ENCODE measurements around the gene PDE4DIP.
"Not testable (repeated sequence)": the region's sequence is repeated elsewhere in the genome, so short reads cannot be mapped to it uniquely, and the experiment has no call there.

PDE4DIP gene

GRCh38 chr1:148989378-148989777 is 145.2 kb downstream of the PDE4DIP start:
- DNase-seq: not testable (repeated sequence)

DNA sequence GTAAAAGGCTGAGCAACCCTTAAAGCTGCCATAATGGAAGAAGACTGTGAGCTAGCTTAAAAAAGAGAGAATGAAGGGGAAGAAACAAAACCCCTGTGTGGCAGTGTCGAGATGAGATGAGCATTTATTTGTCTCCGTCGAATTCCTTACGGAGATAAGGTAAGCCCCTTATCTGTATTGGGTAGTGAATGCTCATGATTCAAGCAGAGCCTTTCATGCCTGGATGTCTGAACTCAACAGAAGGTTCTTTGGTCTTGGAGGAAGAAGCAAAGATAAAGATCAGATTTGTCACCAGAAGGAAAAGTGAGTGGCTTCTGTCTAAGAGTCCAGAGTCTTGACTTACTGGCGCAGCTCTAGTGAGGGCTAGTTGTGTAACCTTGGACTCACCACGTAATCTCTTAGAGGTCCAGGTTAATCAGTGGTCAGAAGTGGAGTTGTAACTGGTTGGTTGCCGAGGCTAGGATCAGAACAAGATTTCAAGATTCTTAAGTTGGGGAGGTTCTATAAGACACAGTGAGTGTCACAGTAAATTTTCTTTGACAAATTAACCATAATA is 146.1 kb downstream of the PDE4DIP start:
- DNase-seq: not testable (repeated sequence)

DNA sequence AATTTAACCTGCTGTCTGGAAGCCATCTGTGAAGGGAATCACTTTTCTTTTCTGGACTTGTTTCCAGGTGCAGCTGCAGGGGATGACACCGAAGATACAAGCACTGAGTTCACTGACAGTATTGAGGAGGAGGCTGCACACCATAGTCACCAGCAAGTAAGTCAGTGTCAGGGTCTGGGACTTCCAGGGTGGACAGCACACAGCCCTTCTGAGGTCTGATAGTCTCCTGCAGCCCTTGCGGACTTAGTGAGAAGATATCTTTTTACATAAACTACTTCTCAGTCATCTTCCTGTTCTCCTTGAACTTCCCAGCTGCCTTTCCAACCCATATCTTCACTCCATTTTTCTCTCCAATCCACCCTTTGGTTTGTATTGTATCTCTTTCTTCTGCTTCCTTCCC is 147.6 kb downstream of the PDE4DIP start:
- not testable (repeated sequence) for DNase-seq

- not testable (repeated sequence) for DNase-seq
These were observed 148.1 kb downstream of the PDE4DIP start for GRCh38 chr1:148992364-148992763.

- not testable (repeated sequence) for DNase-seq
These were observed 152.4 kb downstream of the PDE4DIP start for GRCh38 chr1:148996449-148997224.

DNA sequence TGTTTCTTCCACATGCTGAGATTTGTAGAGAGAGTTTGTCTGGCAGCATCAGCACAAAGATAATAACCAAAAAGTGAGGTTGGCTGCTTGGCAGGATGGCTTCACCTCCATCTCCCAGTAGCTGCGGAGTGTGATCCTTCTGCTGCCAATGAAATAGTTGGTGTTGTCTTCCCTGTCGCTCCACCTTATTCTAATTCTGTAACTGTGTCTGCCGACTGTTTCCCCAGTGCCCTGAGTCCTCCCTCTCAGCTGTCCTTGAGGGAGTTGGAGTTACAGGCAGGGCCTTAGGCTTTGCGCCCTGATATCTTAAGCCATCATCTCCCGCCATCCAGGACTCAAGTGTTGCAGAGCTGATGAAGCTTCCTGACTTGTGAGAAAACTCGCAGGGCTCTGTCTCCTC is 153.2 kb downstream of the PDE4DIP start:
- not testable (repeated sequence) for DNase-seq

DNA sequence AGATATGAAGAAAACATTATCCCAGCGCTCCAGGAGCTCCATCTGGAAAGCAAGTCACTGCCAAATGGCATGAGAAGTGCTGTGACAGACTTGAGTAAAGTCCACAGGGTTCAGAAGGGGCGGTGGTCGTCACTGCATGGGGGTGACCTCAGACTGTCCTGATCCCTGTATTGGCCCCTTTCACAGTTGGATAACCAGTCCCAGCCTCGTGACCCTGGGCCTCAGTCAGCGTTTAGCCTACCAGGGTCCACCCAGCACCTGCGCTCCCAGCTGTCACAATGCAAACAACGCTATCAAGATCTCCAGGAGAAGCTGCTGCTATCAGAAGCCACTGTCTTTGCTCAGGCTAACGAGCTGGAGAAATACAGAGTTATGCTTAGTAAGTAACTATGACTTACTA is 158.4 kb downstream of the PDE4DIP start:
- DNase-seq: not testable (repeated sequence)

DNA sequence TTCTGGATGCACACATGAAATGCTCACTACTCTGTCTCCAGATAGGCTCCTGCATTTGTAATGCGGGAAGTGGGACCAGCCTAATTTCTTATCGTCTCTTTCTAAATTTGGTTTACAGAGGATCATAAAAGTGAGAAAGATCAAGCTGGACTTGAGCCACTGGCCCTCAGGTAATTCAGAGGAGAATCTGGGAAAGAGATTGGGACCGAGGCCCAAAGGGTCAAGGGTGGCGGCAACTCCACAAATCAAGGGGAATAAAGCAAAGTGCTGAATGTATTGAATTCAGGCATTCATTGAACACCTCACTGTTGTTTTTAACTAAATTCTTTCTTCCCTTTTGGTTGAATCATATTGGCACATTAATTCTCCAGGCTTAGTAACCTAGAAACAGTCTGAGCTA is 164.1 kb downstream of the PDE4DIP start:
- not testable (repeated sequence) for DNase-seq

- DNase-seq: not testable (repeated sequence)
These were observed 164.5 kb downstream of the PDE4DIP start for GRCh38 chr1:149008769-149009168.

DNA sequence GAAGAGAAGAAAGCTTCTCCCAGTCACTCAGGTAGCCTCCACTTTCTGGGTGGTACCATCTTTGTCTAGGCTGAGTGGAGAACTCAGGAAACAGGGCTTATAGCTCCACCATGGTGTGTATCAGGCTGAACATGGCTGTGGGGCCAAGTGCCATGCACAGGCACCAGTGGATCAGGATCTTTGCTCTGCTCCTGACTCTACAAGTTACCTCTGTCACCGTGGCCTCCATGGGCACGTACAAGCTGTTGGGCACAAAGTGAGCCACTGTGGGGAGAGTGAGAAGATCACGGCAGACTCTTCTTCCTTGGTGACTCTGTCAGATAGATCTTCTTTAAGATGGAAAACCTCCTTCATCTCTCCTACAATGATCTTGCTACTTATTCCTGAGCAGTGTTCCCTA is 165.5 kb downstream of the PDE4DIP start:
- DNase-seq: not testable (repeated sequence)

- DNase-seq: not testable (repeated sequence)
These were observed 168.4 kb downstream of the PDE4DIP start for GRCh38 chr1:149012599-149012998.

- not testable (repeated sequence) for DNase-seq
These were observed 169.3 kb downstream of the PDE4DIP start for GRCh38 chr1:149013513-149013912.

GRCh38 chr1:149015522-149015921 is 171.3 kb downstream of the PDE4DIP start:
- DNase-seq: not testable (repeated sequence)

GRCh38 chr1:149016626-149017025 is 172.4 kb downstream of the PDE4DIP start:
- DNase-seq: not testable (repeated sequence)

- not testable (repeated sequence) for DNase-seq
These were observed 174.3 kb downstream of the PDE4DIP start for GRCh38 chr1:149018577-149018976.

GRCh38 chr1:149024327-149024726 is 180.1 kb downstream of the PDE4DIP start:
- DNase-seq: not testable (repeated sequence)

- DNase-seq: not testable (repeated sequence)
These were observed 189.7 kb downstream of the PDE4DIP start for GRCh38 chr1:149033916-149034315.

DNA sequence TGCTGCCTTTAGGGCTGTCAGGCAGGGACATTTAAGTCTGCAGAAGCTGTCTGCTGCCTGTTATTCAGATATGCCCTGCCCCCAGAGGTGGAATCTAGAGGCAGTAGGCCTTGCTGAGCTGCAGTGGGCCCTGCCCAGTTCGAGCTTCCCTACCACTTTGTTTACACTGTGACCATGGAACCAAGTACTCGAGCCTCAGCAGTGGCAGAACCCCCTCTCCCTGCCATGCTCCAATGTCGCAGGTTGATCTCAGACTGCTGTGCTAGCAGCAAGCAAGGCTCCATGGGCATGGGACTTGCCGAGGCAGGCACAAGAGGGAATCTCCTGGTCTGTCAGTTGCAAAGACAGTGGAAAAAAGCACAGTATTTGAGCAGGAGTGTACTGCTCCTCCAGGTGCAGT is 198.8 kb downstream of the PDE4DIP start:
- not testable (repeated sequence) for DNase-seq

DNA sequence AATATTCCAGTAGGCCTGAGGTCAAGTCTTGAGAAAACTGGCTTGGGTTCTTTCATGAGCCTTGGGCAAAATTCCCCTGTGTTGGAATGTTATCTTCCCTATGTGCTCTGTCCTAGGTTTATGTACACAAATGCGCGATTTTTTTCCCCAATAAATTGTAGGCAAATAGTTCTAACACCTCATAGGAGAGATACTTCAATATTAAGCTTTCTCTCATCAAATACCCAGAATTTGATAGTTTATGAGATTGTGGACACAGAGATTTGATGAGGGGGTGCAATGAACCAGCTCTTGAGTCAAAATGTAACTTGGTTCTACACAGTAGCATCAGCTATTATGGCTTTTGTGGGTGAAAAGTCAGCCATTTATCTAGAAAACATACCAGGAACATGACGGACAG is 220.4 kb downstream of the PDE4DIP start:
- DNase-seq: not testable (repeated sequence)

DNA sequence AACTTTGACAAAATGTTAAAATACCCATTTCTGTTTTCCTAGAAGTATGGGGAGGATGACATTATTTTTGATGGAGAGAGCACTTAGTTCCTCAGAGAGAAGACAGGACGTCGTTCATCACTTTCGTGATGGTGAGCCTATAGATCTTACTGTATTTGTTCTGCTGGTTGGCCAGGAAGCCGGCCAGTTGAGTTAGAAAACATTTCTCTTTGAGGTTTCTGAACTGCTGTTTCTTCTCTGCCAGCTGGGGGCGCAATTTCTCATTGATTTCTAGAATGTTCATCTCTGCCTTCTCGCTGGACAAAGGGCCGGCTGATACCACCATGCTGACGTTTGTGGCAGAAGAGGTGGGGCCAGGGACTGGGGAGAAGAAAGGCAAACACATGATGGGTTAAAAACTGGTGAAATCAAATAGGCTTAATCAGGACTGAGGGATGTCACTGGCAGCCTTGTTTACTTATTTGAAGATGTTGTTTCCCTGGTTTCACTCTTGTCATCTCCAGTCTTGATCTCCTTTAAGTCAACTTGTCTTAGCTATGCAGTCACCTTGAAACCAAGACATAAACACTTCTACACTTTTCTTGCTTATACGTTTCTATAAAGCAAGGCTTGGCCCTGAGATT is 231.4 kb downstream of the PDE4DIP start:
- DNase-seq: not testable (repeated sequence)

Measured in effector CD4-positive, alpha-beta T cell (primary cell).